COR-L47 (cell line): Measurements from ENCODE around the gene DUSP14.
"Not testable (repeated sequence)": the region's sequence is repeated elsewhere in the genome, so short reads cannot be mapped to it uniquely, and the experiment has no call there.

Experiments used
- DNase-seq: peaks from one replicate; lab custom pipeline; 2025; lab: John Stamatoyannopoulos, UW

DUSP14 gene, protein sequence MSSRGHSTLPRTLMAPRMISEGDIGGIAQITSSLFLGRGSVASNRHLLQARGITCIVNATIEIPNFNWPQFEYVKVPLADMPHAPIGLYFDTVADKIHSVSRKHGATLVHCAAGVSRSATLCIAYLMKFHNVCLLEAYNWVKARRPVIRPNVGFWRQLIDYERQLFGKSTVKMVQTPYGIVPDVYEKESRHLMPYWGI

DNA sequence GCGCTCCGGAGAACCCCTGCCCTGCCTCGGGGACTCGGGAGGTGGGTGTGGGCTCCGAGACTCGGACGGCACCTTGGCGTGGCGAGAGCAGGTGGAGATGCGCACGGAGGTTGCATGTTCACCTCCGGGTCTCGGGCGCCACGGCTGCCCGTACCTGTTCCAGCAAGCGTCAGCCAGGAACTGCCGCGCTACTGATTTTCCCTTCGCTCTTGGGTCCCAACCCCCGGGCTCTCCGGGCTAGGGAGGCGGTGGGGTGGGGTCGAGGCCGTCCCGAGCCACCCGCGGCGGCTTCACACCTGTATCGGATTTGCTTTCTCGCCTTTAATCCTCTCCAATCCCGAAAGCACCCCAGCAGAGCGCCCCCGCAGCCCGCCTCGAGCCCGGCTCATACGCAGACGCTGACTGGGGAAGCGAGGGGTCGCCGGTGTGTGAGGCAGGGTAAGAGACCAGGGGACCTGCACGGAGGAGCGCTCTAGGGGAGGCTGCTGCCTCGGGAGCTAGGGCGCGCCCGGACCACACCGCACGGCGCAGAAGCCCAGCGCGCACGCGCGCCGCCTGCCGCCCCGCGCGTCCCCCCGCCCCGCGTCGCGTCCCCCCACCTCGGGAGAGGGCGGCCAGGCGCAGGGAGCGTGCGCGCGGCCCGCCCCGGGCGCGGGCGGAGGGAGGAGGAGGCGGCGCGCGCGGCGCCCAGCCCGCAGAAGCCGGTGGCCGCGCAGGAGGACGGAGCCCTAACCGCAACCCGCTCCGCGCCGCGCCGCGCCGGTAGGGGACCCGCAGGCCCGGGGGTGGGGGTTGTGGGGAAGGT lies at the start of gene DUSP14:
TSS of gene DUSP14 (plus strand) at position 695 of the 805 bp plus-strand sequence. CDS start 22,382 bp downstream, outside the sequence.
- peak; percentile 84 for DNase-seq

DNA sequence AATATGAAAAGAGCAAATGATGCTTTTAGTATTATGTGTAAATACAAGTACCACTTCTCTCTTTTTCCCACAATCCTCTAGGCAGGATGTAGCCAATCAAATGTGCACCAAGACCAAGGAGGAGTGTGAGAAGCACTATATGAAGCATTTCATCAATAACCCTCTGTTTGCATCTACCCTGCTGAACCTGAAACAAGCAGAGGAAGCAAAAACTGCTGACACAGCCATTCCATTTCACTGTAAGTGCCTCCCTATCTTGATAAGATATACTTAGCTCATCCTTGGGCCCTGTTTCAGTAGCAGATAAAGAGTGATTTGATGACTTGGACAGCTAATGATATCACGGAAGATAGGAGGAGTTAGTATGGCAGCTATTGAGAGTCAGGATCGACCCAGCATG lies 49.3 kb upstream of the DUSP14 start:
- no peak for DNase-seq

DNA sequence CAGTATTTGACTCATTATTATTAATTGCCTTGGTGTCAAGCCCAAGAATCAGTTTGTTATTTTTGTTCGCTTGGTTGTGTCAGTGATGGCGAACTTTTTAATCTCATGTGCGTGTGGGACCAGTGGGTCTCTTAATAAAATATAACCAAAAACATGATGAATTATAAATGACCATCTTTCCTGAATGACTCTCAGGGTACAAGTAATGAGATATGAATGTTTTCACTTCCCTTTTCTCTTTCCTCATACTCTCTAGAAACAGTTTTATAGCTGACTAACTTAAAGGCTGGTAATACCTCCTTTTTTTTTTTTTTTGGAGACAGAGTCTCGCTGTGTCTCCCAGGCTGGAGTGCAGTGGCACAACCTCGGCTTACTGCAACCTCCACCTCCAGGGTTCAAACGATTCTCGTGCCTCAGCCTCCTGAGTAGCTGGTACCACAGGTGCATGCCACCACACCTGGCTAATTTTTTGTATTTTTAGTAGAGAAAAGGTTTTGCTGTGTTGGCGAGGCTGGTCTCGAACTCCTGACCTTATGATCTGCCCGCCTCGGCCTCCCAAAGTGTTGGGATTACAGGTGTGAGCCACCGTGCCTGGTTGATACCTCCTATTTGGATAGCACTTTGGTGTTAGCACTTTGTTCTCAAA lies 48.2 kb upstream of the DUSP14 start:
- DNase-seq: not testable (repeated sequence)

DNA sequence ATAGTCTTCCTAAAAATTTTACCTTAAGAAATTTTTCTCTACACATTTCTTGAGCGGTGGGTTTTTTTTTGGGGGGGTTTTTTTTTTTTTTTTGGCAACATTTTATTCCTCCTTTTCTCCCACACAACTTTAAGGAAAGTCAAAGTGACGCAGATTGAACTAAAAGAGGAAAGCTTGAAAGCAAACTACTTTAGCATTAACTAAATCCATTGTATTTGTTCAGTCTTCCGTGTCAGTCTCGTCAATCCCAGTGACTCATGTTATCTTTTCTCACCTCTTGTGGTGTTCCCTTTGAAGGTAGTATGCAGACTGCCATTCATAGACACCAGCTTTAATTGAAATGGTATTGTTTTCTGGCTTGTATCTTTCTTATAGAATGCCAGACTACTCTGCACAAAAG lies 43.7 kb upstream of the DUSP14 start:
- DNase-seq: no peak

DNA sequence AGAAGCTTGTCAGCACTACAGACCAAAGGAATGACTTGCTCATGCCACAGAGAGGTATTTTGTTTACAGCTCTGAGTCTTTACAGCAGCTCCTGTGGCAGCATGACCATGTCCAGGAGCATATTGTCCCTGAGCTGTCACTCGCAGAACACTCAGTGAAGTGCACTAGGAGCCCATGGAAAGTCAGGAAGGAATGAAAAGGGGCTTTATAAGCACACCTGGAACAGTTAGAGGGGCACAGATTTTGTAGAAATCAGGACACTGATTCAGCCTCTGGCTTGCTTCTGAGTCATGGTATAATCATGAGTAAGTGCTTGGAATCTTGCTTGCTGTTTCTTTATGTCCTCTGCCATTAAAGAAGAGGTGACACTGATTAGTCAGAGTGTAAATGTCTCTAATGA lies 42.0 kb upstream of the DUSP14 start:
- DNase-seq: no peak

DNA sequence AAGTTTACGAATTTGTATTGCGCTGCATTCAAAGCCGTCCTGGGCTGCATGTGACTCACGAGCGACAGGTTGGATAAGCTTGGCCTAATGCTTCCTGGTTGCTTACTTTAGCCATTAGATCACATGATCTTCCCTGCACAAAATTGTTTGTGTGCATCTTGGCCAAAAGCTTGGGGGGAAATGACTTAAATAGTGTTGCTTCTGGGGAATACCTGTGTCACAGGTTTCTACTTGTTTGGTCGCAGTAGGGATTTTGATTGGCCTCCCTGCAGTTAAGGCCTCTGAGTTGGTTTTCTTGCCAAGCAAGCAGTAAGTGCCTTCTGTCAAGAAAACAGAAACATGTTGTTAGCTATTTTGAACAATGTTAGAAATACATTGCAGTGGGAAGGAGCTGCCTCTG lies 39.6 kb upstream of the DUSP14 start:
- no peak for DNase-seq

DNA sequence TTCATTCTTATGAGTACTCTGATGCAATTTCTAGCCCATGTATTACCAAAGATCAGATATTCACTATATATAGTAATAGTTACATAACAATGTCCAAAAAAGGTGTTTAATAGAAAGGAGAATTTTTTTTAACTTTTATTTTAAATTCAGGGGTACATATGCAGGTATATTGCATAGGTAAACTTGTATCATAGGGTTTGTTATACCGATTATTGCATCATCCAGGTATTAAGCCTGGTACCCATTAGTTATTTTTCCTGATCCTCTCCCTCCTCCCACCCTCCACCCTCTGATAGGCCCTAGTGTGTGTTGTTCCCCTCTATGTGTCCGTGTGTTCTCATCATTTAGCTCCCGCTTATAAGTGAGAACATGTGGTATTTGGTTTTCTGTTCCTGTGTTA lies 31.9 kb upstream of the DUSP14 start:
- not testable (repeated sequence) for DNase-seq

DNA sequence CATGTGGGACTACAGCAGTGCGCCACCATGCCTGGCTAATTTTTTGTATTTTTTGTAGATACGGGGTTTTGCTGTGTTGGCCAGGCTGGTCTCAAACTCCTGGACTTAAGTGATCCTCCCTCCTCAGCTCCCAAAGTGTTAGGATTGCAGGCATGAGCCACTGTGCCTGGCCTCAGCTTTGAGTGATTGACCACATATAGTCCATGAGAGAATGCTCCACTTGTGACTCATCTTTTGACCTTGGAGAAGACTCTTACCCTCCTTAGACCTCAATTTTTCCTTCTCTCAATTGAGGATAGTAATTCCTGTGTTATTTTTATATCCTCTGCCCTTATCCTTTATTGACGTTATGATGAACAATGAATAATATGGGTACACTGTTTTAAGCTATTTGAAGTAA lies 30.9 kb upstream of the DUSP14 start:
- DNase-seq: no peak

DNA sequence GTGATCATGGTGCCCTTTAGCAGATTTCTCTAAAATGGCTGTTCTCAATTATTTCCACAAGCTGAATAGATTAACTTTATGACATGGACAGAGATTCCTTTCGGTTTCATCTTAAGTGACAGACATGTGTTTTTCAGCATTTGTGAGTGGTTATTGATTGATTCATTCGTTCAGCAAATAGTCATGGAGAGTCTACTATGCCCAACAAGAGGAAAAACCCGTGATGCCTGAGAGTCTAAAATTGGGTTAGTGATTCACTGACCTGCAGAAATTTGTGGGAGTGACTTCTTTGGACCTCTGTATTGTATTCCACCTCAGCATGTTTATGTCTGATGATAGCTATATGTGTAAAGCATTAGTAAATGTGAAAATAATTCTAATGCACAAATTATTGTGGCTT lies 28.0 kb upstream of the DUSP14 start:
- no peak for DNase-seq

DNA sequence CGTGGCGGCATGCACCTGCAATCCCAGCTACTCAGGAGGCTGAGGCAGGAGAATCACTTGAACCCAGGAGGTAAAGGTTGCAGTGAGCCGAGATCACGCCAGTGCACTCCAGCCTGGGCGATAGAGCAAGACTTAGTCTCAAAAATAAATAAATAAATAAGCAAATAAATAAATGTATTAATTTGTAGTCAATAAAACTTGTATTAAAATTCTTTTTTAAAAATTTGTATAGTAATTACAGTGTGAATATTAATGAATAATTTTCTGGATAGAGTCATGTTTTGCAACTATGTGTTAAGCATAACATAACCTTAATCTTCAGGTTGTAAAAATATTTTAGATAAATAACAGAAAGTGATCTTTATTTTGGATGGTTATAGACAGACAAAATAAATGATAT lies 27.2 kb upstream of the DUSP14 start:
- no peak for DNase-seq

DNA sequence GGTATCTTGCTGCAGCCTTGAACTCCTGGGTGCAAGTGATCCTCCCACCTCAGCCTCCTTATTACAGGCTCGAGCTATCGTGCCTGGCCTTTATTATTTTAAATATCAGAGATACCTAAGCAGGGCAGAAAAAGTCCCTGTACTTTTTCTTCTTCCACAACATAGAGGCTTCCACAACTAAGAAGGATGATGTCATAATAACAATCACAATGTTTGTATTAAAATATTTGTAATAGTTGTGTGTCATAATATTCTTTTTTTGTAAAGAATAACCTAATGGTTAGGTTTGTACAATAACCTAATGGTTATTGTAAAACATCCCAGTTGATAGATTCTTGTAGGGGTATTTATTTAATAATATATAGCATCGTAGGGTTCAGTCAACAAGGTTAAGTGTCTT lies 26.7 kb upstream of the DUSP14 start:
- DNase-seq: no peak

DNA sequence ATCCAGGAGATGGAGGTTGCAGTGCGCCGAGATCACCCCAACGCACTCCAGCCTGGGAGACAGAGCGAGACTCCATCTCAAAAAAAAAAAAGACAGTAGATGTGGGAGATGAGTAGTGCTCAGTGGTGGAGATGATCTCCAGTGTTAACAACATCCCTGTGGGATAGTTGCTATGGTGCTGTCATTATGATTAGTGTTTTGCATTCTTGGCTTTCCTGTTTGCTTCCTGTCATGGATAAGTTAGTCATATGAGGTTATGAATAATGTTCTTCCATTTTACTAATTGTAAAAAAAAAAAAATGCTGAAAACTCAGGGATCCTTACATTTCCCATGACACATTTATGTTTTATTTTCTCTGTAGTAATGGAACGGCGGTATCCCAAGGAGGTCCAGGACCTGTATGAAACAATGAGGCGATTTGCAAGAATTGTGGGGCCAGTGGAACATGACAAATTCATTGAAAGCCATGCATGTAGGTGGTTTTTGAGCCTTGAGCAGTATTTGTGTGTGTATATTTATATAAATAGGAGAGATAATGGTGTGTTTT lies 24.5 kb upstream of the DUSP14 start:
- DNase-seq: no peak

DNA sequence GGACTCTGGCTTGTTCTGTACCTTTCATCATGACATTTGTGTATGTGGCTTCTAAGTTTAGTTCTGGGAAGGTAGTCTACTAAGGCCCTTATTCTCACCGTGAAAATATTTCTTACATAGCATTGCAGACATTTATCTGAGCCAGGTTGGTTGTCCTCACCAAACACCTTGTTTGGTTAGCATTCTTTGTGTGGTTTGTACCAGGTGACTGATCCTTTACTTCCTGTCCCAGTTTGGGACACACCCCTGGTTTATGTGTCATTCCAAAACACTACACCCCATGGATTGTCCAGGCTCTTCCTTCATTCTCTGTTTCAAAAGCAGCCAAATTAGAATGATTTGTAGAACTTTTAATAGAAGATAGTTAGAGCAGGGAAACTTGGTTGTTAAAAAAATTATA lies 23.2 kb upstream of the DUSP14 start:
- DNase-seq: no peak

DNA sequence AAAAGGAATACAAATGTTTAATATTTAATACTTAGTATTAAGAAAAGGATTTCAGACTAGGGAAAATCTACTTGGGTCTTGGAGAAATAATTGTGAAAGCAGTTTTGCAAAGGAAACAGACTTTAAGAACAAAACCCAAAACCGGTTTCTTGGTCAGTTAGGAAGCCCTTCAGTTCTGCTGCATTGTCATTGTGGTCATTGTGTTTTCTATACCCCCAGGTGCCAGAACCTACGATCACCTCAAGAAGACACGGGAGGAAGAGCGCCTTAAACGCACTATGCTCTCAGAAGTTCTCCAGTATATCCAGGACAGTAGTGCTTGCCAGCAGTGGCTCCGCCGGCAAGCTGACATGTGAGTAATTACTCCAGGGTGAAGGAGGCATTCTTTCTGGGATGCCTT lies 19.5 kb upstream of the DUSP14 start:
- DNase-seq: no peak

DNA sequence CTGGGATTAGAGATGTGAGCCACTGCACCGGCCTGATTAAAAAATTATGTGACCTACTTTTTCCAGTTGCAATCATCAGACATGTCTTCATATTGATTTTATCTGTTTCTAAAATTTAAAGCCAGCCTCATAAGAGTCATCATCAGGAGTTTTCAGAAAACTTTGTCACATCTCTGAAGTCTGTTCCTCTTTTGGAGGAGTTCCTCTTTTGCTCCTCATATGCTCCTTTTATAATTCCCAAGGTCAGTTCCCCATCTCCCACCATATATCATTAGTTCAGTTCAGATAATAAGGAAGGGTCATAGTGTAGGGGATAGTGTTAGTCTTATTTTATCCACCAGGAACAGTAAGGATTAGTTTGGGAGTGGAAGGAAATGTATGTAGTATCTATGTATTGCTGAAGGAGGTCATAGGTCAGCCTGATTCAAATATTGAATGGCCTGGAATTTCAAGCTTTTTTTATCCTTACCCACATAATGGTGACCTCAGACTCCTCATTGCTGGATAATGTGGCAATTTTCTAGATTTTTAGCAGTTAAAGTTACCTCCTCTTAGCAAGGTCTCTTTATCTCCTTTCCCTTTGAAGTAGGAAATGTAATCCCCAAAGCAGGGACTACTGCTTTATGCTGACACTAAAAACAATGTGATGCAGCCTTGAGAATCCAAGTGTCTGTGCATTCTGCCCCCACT lies 13.8 kb upstream of the DUSP14 start:
- no peak for DNase-seq

DNA sequence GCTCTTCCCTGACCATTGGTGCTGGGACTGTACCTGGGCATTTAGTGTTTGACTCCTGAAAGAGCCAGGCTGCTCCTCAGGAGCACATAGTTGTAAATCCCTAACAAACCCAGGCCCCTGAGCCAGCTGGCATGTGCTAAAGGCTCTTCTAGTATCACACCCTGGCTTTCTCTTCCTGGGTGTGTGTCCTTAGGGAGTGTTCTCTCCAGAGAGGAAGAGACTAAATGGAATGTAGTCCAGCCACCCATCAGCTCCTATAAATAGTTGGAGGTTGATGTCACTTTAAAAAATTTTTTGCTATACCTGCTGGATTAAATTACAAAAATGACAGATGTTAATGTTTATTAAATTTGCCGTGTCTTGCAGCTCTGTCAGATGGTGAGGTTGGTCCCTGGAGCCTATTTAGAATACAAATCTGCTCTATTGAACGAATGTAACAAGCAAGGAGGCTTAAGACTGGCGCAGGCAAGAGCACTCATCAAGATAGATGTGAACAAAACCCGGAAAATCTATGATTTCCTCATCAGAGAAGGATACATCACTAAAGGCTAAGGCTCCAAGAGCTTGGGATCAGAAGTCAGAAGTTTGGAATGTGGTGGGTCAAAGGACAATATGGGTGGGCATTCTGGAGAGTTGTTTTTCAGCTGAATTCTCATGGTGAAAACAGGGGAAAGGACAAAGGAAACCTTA lies 13.1 kb upstream of the DUSP14 start:
- no peak for DNase-seq

DNA sequence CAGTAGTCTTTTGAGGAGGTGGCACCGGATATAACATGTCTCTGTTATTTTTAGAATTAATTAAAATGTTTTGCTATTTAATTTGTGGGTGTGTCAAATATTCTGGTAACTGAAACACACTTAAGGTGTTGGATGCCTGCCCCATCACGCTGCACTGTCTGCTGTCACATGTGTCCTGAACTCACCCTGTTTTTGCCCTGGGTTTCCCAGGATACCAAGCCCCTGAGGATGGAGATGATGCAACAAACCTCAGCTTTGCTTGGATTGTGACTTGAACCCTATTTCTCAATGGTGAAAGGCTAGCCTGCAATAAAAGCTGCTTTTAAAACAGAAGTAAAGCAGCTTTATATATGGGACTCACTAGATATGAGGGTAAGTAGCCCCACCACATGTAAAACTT lies 11.5 kb upstream of the DUSP14 start:
- no peak for DNase-seq

DNA sequence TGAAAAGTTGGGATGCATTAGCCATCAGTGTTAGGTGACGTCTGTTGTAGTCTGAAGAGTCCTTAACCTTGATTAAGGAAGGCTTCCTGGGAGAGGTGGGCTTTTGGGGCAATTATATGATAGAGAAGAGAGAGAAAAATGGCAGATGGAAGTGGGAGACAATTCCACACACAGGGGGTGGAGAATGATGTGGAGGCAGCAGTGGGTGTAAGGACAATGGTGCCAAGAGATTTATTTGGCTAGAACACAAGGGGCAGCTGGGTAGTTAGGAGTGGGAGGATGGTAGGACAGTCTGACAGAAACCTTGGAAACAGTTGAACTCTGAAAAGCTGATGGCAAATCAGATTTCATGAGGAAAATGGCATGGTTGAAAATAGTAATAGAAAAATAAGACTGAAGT lies 10.7 kb upstream of the DUSP14 start:
- DNase-seq: no peak

DNA sequence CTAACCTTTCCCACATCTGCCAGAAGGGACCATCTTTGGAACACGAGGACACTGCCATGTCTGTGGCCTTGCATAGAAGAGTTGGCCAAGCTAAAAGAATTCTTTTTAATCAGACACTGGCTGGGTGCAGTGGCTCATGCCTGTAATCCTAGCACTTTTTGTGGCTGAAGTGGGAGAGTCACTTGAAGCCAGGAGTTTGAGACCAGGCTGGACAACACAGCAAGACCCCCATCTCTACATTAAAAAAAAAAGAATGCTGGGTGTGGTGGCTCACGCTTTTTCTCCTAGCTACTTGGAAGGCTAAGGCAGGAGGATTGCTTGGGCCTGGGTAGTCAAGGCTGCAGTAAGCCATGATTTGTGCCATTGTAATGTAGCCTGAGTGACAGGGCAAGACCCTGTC lies 9.3 kb upstream of the DUSP14 start:
- DNase-seq: no peak

DNA sequence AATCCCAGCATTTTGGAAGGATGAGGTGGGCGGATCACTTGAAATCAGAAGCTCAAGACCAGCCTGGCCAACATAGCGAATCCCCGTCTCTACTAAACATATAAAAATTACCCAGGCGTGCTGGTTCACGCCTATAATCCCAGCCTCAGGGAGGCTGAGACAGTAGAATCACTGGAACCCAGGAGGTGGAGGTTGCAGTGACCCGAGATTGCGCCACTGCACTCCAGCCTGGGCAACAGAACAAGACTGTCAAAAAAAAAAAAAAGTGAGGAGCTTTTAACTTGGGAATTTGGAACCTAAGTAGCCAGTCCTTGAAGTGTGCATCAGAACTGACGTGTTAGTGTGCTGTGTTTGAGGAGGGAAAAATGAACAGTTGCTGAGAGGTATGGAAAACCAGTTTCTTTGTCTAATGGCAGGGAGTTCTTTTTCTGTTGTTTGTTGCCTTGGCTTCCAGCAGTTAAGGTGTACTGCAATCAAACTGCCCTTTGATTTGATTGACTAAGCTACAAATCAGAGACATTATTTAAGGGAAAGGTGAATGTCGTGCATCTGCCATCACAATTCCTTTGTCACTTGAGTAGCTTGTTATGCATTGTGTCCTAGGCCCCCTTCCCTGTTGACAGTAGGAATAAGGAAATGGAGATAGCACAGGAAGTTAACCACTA lies 8.6 kb upstream of the DUSP14 start:
- DNase-seq: no peak

DNA sequence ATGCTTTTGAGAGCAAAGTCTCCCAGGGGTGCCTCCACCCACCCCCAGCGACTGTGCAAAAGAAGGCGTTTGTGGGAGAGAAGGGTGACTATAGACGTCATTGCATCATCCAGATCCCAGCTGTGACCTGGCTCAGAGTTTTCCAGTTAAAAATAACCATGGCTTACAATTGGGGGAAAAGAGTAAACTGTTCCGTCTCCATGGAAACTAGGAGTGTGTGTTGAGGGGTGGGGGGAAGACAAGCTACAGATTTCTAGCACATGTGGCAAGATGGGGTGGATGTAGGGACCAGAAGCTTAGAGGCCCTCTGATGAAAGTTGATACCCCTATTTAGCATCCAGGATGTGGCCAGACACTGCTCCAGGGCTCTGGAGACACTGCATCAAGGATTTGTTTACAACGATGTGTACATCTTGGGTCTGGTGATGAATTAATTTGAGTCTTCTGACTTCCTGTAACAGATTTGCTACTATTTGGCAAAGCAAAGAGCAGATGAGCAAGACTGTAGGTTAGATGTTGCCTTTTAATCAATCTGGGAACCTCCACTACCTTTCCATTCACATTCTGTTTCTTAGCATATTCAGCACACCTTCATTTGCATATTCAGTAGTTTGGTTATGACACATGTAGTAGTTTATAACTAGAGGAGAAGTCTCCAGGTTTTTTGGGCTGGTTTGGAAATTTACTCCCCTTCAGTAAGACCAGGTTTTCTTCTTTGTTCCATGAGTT lies 6.2 kb upstream of the DUSP14 start:
- DNase-seq: peak; percentile 36
